HepG2 (cell line): ENCODE results near the gene RSPRY1. TPM values are rescaled to one million over a fixed set of nuclear protein-coding genes. Genes with fewer than 3 reads are reported as not detected.
A peak's percentile ranks its signal among the peaks of the same experiment; 100 is the strongest.

Experiments used
- DDIT3 ChIP-seq: sonication (generic); formaldehyde crosslinking; IDR thresholded peaks from 2 replicates; pipeline ENCODE4 v1.4.0; 2020; ENCODE audit warnings: mild to moderate bottlenecking, missing genetic modification reagents
- HHEX ChIP-seq: IDR thresholded peaks from 2 replicates; pipeline ENCODE4 v1.6.1; 2016; ENCODE audit warnings: control low read depth
- KIAA2018 ChIP-seq: sonication (generic); formaldehyde crosslinking; IDR thresholded peaks from 2 replicates; pipeline ENCODE4 v1.5.0; 2020; ENCODE audit warnings: mild to moderate bottlenecking, missing genetic modification reagents, borderline replicate concordance
- NFAT5 ChIP-seq: sonication (generic); formaldehyde crosslinking; IDR thresholded peaks from 2 replicates; pipeline ENCODE4 v1.4.0; 2020; ENCODE audit warnings: missing genetic modification reagents
- PAF1 ChIP-seq: IDR thresholded peaks from 2 replicates; pipeline ENCODE4 v1.6.1; 2016; ENCODE audit warnings: missing genetic modification reagents, missing compliant biosample characterization
- SNAI1 ChIP-seq: sonication (generic); formaldehyde crosslinking; IDR thresholded peaks from 2 replicates; pipeline ENCODE4 v1.5.0; 2020; ENCODE audit warnings: mild to moderate bottlenecking, missing genetic modification reagents, borderline replicate concordance
- TEF ChIP-seq: sonication (generic); formaldehyde crosslinking; IDR thresholded peaks from 2 replicates; pipeline ENCODE4 v1.5.0; 2020; ENCODE audit warnings: missing genetic modification reagents
- TIGD3 ChIP-seq: sonication (generic); formaldehyde crosslinking; IDR thresholded peaks from 2 replicates; pipeline ENCODE4 v1.5.1; 2020; ENCODE audit warnings: mild to moderate bottlenecking, missing genetic modification reagents, borderline replicate concordance
- ZNF274 ChIP-seq: sonication (generic); formaldehyde crosslinking; IDR thresholded peaks from 2 replicates; pipeline ENCODE4 v1.5.1; 2020; ENCODE audit warnings: mild to moderate bottlenecking, missing genetic modification reagents
- ZNF496 ChIP-seq: sonication (generic); formaldehyde crosslinking; IDR thresholded peaks from 2 replicates; pipeline ENCODE4 v1.8.1; 2023; ENCODE audit warnings: mild to moderate bottlenecking, moderate library complexity, missing genetic modification reagents; ENCODE audit not compliant: insufficient replicate concordance
- polyA plus RNA-seq, 8 experiments: library from polyadenylated mRNA; depleted of rRNA in 3 of 8; stranded (reverse) in 7 of 8; unstranded in 1 of 8; fragments of >200 nt; fragmentation: Illumina TruSeq in 4 of 8; extraction: Trizol in 4 of 8; gene quantifications; 2 replicates each; pipeline versions ENCODE4 v1.2.1 to v1.2.3, GENCODE V29; 2011 to 2016; ENCODE audit warnings: low read depth in 4 of 8, missing spikeins in 1 of 8, mixed read lengths in 1 of 8; ENCODE audit not compliant: insufficient read depth in 1 of 8
- total RNA-seq, 5 experiments: library from RNA; depleted of rRNA; stranded (reverse); fragments of >200 nt; fragmentation: Illumina TruSeq; extraction: Trizol; gene quantifications; 2 replicates each; pipeline ENCODE4 v1.2.3, GENCODE V29; 2016; ENCODE audit warnings: low read depth in 1 of 5

The RSPRY1 gene
- total and polyA plus RNA-seq, 2 of the 13 experiments (the other 11 are each of a cell fraction or from before 2014, with no cell fraction given), result 53.4 to 61.0 TPM

GRCh38 chr16:57185945-57186871 lies at the start of gene RSPRY1, which contains the start of gene PSME3IP1 (continued):
- no peak for TF ChIP-seq TIGD3 (CRISPR knock-in tag)
- no peak for TF ChIP-seq KIAA2018 (CRISPR knock-in tag)
- TF ChIP-seq SNAI1 (CRISPR knock-in tag), result no peak
- TF ChIP-seq ZNF496 (CRISPR knock-in tag), result no peak
- TF ChIP-seq DDIT3 (CRISPR knock-in tag), result no peak
- TF ChIP-seq TEF (CRISPR knock-in tag), result no peak
- peak; percentile 47; the same call in 1 of the 2 replicates for TF ChIP-seq ZNF274 (CRISPR knock-in tag)
- 0 out of 2 replicates have a peak, but pooled peaks have one; percentile 25 for TF ChIP-seq NFAT5 (CRISPR knock-in tag)
- TF ChIP-seq PAF1, result no peak
- no peak for TF ChIP-seq HHEX (CRISPR knock-in tag)
